GM12878 (cell line): ENCODE measurements around the gene ARHGAP22. TPM values are rescaled to one million over a fixed set of nuclear protein-coding genes. Genes with fewer than 3 reads are reported as not detected.

Experiments used
- ATAC-seq: fragments of 200-7000 bp; cut with Tn5 transposase; 3 replicates; pipeline ENCODE4 v1.9.1; 2020; ENCODE audit warnings: mild to moderate bottlenecking, moderate library complexity
- BruUV-seq: library from RNA; stranded (reverse); fragments of 400-500 nt; replicated peaks from 2 replicates; lab custom pipeline; 2021; lab: Mats Ljungman, UMichigan
- CTCF ChIA-PET: fragments of 300-600 bp; sonication (Branson Sonifier 250); formaldehyde crosslinking; extraction: SDS; loops from one replicate; lab custom pipeline; 2021; ENCODE audit warnings: inconsistent platforms; lab: Yijun Ruan, JAX
- POLR2A ChIA-PET: fragments of 350-600 bp; formaldehyde crosslinking; extraction: SDS; loops from one replicate; lab custom pipeline; 2021; ENCODE audit warnings: inconsistent platforms; lab: Charles Lee
- RAD21 ChIA-PET: fragments of 300-600 bp; sonication (Branson Sonifier 250); formaldehyde crosslinking; loops from one replicate; lab custom pipeline; 2023; ENCODE audit warnings: antibody characterized with exemption; ENCODE audit not compliant: unreplicated experiment; lab: Charles Lee
- SMC1A ChIA-PET: fragments of 300-600 bp; sonication (Branson Sonifier 250); formaldehyde crosslinking; loops from one replicate; lab custom pipeline; 2023; ENCODE audit not compliant: unreplicated experiment, uncharacterized antibody; lab: Charles Lee
- DNase-seq: peaks from one replicate; pipeline ENCODE4 v3.0.0-alpha.2; 2011; ENCODE audit warnings: low read depth, low spot score
- FAIRE-seq: peaks from 3 replicates; lab custom pipeline; 2011; peaks lifted over from hg19 to GRCh38; lab: Jason Lieb, UNC
- H2AFZ ChIP-seq: 2 replicates; pipeline ENCODE4 v1.6.0; 2011; ENCODE audit warnings: low read depth, low read length, control low read depth; ENCODE audit not compliant: control insufficient read depth
- H3K27ac ChIP-seq: 2 replicates; pipeline ENCODE4 v1.5.1; 2011; ENCODE audit warnings: control low read depth; ENCODE audit not compliant: control insufficient read depth, insufficient read depth
- H3K27me3 ChIP-seq, 2 experiments: replicated peaks in 1 of 2; 2 replicates each; pipeline versions ENCODE4 v1.6.0 to v1.6.1; 2011; ENCODE audit warnings: low read length in 1 of 2; ENCODE audit not compliant: control insufficient read depth in 2 of 2, insufficient read depth in 2 of 2
- H3K36me3 ChIP-seq, 2 experiments: 2 replicates each; pipeline ENCODE4 v1.5.1; 2011; ENCODE audit warnings: low read length in 1 of 2; ENCODE audit not compliant: control insufficient read depth in 2 of 2, insufficient read depth in 2 of 2
- H3K4me1 ChIP-seq: 2 replicates; pipeline ENCODE4 v1.6.1; 2011; ENCODE audit warnings: mild to moderate bottlenecking, low read length, moderate library complexity, mixed read lengths; ENCODE audit not compliant: control insufficient read depth, insufficient read depth
- H3K4me2 ChIP-seq: 2 replicates; pipeline ENCODE4 v1.6.0; 2011; ENCODE audit warnings: control low read depth; ENCODE audit not compliant: control insufficient read depth, insufficient read depth
- H3K4me3 ChIP-seq: fragments of 200-600 bp; sonication (generic); 2 replicates; pipeline ENCODE4 v1.5.1; 2016
- H3K79me2 ChIP-seq: 2 replicates; pipeline ENCODE4 v1.6.0; 2011; ENCODE audit warnings: low read length; ENCODE audit not compliant: control insufficient read depth, insufficient read depth
- H3K9ac ChIP-seq: 2 replicates; pipeline ENCODE4 v1.8.0; 2011; ENCODE audit warnings: low read length, control low read depth, mixed read lengths; ENCODE audit not compliant: control insufficient read depth, insufficient read depth
- H3K9me3 ChIP-seq: replicated peaks from 3 replicates; pipeline ENCODE4 v1.5.1; 2011; ENCODE audit warnings: mild to moderate bottlenecking, low read length; ENCODE audit not compliant: control insufficient read depth, insufficient read depth
- H4K20me1 ChIP-seq: 2 replicates; pipeline ENCODE4 v1.6.0; 2011; ENCODE audit not compliant: control insufficient read depth, insufficient read depth
- BHLHE40 ChIP-seq, 2 experiments: fragments of 450-650 bp in 1 of 2; IDR thresholded peaks; 2 replicates each; pipeline ENCODE4 v1.6.1; 2011 to 2017; ENCODE audit warnings: low read depth in 2 of 2, borderline replicate concordance in 1 of 2, improper control_type of control experiment in 1 of 2, low read length in 1 of 2, mild to moderate bottlenecking in 1 of 2
- BRCA1 ChIP-seq: IDR thresholded peaks from 2 replicates; pipeline ENCODE4 v1.6.1; 2011; ENCODE audit warnings: low read depth, low read length, improper control_type of control experiment
- CHD2 ChIP-seq: IDR thresholded peaks from 2 replicates; pipeline ENCODE4 v1.6.1; 2011; ENCODE audit warnings: low read depth, low read length, improper control_type of control experiment, borderline replicate concordance
- CHD4 ChIP-seq: fragments of 200-600 bp; sonication (generic); IDR thresholded peaks from 2 replicates; pipeline ENCODE4 v1.6.1; 2016; ENCODE audit warnings: mild to moderate bottlenecking
- MLLT1 ChIP-seq: fragments of 450-650 bp; IDR thresholded peaks from 2 replicates; pipeline ENCODE4 v1.6.1; 2016; ENCODE audit warnings: mild to moderate bottlenecking
- NFXL1 ChIP-seq: fragments of 450-650 bp; IDR thresholded peaks from 2 replicates; pipeline ENCODE4 v1.6.1; 2017; ENCODE audit warnings: antibody characterized with exemption, mild to moderate bottlenecking, borderline replicate concordance
- RAD21 ChIP-seq: IDR thresholded peaks from 2 replicates; pipeline ENCODE4 v1.6.1; 2011; ENCODE audit warnings: mild to moderate bottlenecking, low read depth, low read length, moderate library complexity; ENCODE audit not compliant: insufficient read depth
- RAD51 ChIP-seq: fragments of 450-650 bp; IDR thresholded peaks from 2 replicates; pipeline ENCODE4 v1.6.1; 2016; ENCODE audit warnings: moderate library complexity, mild to moderate bottlenecking, inconsistent platforms
- TCF3 ChIP-seq: IDR thresholded peaks from 2 replicates; pipeline ENCODE4 v1.6.1; 2012; ENCODE audit warnings: low read depth, mild to moderate bottlenecking, low read length, borderline replicate concordance; ENCODE audit not compliant: insufficient read depth
- WGBS: methylation state at CpG from one replicate; pipeline ENCODE4 v1.1.6; 2016; ENCODE audit warnings: low lambda C conversion rate; ENCODE audit not compliant: insufficient replicate concordance, insufficient coverage; ENCODE audit errors: missing lambda C conversion rate; 5-methylcytosine and 5-hydroxymethylcytosine counted together
- in situ Hi-C: fragments of 300-500 bp; cut with MboI; formaldehyde crosslinking; loops from 9 replicates; pipeline ENCODE4 v1.14.3; 2018; ENCODE audit warnings: mixed read lengths
- intact Hi-C: fragments of 100-400 bp; cut with micrococcal nuclease; formaldehyde crosslinking; loops from one replicate; pipeline ENCODE4 v1.14.2; 2022; ENCODE audit not compliant: unreplicated experiment
- polyA plus RNA-seq, 11 experiments: library from polyadenylated mRNA; depleted of rRNA in 4 of 11; unstranded in 6 of 11; stranded (reverse) in 5 of 11; fragments of >200 nt; fragmentation: Nextera tagmentation in 4 of 11; fragmentation: Illumina TruSeq in 1 of 11; extraction: Ambion mirVana in 4 of 11; extraction: Trizol in 1 of 11; gene quantifications; 1 replicate in 1 of 11; 2 replicates in 10 of 11; pipeline versions ENCODE4 v1.2.1 to v1.2.3, GENCODE V29; 2011 to 2016; ENCODE audit warnings: inconsistent platforms in 2 of 11, missing spikeins in 2 of 11, low read depth in 1 of 11
- total RNA-seq, 4 experiments: library from RNA; depleted of rRNA in 3 of 4; stranded (reverse); fragments of >200 nt in 3 of 4; fragmentation: Illumina TruSeq in 1 of 4; extraction: Trizol in 1 of 4; gene quantifications; 2 replicates each; pipeline versions ENCODE4 v1.2.1 to v1.2.3, GENCODE V29; 2013 to 2021

Gene ARHGAP22
- total and polyA plus RNA-seq, 10 of the 15 experiments (the other 5 are each of a cell fraction or from before 2014, with no cell fraction given) = 0.07 to 0.61 (median 0.18) TPM; not detected in 5

DNA sequence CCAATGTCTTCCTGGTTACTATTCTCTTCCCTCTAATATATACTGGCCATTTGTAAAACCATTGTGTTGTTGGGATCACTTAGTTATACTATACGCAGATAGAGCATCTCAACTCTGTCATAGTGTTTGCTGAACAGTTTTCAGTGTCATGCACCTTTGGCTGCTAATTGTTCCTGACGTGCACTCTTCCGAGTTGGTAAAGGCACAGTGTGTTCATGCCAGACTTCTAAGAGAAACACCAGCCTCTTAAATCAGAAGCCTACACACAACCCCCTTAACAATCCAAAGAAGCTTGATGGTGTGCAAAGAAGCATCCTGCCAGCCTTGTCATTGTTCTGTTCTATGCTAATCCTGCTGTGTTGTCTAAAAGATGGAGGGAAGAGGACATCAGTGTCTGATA is 167.3 kb downstream of the ARHGAP22 start:
- no peak for TF ChIP-seq CHD2
- no peak for TF ChIP-seq RAD21
- no peak for TF ChIP-seq TCF3
- TF ChIP-seq BRCA1 = no peak
- TF ChIP-seq NFXL1 = no peak
- TF ChIP-seq BHLHE40 (IDR thresholded peaks at IDR 0.05; ENCODE audit: borderline replicate concordance in 1 of 2, low read depth in 2 of 2, low read length in 1 of 2) = no peak
- TF ChIP-seq MLLT1 = no peak
- no peak for TF ChIP-seq CHD4
- TF ChIP-seq RAD51 = no peak
- BruUV-seq = no TSS peak
- no peak overlapping the region for H3K4me3 ChIP-seq
- no peak for ATAC-seq
- H3K79me2 ChIP-seq = no peaks in the 10 kb centered on the region
- H3K27me3 ChIP-seq = no peaks in the 10 kb centered on the region
- intact Hi-C loops = no loop called here
- peaks cover 0 to 5% of the 10 kb centered on the region in 2 experiments; a peak in 3 of 4 replicates for H3K36me3 ChIP-seq
- H4K20me1 ChIP-seq = no peaks in the 10 kb centered on the region
- DNase-seq = no peak
- ChIA-PET CTCF (interaction anchor here (0.6 to 1.3 kb wide), 4 partner anchors 12 to 219 kb away, joined by 3 to 4 read pairs (median 3); no protein-coding TSS in a partner anchor), RAD21 (no interaction called here), POLR2A (no interaction called here), SMC1A (interaction anchor here (0.7 kb wide), 1 partner anchor 122 kb away, joined by 3 read pairs; no protein-coding TSS in a partner anchor)
- in situ Hi-C loops = no loop called here
- H2AFZ ChIP-seq = no peak overlapping the region
- no peaks in the 10 kb centered on the region for H3K9me3 ChIP-seq
- H3K27ac ChIP-seq = no peak overlapping the region
- no peak for FAIRE-seq
- WGBS = 100% methylated on average over 3 of the region's 3 CpGs
- no peak overlapping the region for H3K9ac ChIP-seq
- H3K4me2 ChIP-seq = no peak overlapping the region
- no peaks in the 10 kb centered on the region for H3K4me1 ChIP-seq
